ENCODE measurements around the gene SRGAP3.
A peak's percentile ranks its signal among the peaks of the same experiment; 100 is the strongest.

The SRGAP3 gene

DNA sequence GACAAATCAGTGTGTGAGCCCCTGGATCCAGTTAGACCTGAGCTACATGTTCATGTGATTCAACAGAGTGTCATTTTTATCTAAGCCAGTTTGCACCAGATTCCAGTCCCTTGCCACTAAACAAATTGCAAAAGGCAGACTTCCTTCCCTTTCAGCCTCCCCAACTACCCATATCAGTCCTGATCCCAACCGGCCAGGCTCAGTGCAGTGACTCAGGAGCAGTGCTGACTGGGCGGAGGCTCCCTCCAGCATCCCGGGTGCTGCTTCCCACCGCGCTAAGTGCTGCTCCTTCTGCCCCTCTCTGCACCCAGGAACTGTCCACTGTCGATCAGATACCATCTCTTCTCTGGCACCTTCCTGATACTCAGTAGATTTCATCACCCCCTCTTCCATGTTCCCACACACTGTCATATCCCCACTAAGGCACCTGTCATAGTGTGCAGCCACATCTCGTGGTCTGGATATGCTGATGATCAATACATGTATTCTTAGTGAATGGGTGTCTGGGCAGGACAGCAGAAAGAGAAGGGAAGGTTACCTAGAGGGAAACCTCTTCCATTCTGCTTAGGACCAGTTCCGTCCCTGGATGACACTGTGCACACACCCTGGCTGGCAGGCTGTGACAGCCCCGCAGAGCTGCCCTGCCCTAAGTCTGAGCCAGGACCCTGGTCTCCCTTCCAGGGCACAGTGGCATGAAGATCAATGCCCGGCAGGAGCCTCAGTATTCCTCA, 177.3 kb downstream of the SRGAP3 start:
- DNase-seq (ENCODE audit: low spot score) = no peak
- in situ Hi-C loops (cut with MboI; ENCODE audit: low sequenced_read_pairs, unreplicated experiment) = no loop called here
- TF ChIP-seq, protein P1, sequence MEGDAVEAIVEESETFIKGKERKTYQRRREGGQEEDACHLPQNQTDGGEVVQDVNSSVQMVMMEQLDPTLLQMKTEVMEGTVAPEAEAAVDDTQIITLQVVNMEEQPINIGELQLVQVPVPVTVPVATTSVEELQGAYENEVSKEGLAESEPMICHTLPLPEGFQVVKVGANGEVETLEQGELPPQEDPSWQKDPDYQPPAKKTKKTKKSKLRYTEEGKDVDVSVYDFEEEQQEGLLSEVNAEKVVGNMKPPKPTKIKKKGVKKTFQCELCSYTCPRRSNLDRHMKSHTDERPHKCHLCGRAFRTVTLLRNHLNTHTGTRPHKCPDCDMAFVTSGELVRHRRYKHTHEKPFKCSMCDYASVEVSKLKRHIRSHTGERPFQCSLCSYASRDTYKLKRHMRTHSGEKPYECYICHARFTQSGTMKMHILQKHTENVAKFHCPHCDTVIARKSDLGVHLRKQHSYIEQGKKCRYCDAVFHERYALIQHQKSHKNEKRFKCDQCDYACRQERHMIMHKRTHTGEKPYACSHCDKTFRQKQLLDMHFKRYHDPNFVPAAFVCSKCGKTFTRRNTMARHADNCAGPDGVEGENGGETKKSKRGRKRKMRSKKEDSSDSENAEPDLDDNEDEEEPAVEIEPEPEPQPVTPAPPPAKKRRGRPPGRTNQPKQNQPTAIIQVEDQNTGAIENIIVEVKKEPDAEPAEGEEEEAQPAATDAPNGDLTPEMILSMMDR (IDR thresholded peaks at IDR 0.05; ENCODE audit: borderline replicate concordance, control extremely low read depth, extremely low read depth, insufficient read depth, missing control alignments) = no peak

DNA sequence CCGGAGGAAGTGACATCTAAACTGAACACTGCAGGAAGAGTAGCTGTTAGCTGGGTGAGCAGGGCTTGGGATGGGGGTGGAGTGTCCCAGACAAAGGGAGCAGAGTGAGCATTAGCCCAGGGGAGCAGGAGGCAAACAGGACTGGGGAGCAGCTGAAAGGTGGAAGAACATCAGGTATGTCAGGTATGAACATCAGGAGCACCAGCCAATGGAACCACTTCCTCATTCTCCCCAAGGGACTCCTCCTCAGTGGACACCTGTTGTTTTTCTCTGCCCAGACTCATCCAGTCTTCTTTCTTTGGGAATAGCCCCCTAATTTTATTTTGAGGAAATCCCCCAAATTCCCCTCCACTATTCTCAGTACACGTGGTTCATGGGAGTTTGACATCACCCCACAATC, 178.5 kb downstream of the SRGAP3 start:
- in situ Hi-C loops (cut with MboI; ENCODE audit: low sequenced_read_pairs, unreplicated experiment) = no loop called here
- TF ChIP-seq, protein P1 (IDR thresholded peaks at IDR 0.05; ENCODE audit: borderline replicate concordance, control extremely low read depth, extremely low read depth, insufficient read depth, missing control alignments) = no peak
- no peak for DNase-seq (ENCODE audit: low spot score)

DNA sequence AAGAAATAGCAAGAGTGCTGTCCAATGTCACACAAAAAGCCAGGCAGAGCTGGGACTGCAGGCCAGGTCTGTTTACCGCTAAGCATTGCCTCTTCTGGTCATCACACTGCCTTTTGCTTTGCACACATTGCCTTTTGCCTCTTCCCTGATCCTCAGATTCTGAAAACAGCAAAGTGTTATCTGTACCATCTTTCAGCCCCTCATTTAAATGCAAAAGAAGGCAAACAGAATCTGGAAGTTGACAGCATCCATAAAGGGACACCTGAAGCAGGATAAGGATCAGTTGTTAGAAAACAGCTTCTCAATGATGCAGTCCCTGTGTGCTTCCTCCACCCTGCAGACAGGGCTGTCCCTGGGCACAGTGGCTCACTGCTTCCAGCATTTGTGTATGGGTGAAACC, 179.5 kb downstream of the SRGAP3 start:
- in situ Hi-C loops (cut with MboI; ENCODE audit: low sequenced_read_pairs, unreplicated experiment) = loop anchor here (5.0 kb wide), 1 partner anchor 88 kb away; no protein-coding TSS in a partner anchor
- no peak for DNase-seq (ENCODE audit: low spot score)
- TF ChIP-seq, protein P1 (IDR thresholded peaks at IDR 0.05; ENCODE audit: borderline replicate concordance, control extremely low read depth, extremely low read depth, insufficient read depth, missing control alignments) = no peak

DNA sequence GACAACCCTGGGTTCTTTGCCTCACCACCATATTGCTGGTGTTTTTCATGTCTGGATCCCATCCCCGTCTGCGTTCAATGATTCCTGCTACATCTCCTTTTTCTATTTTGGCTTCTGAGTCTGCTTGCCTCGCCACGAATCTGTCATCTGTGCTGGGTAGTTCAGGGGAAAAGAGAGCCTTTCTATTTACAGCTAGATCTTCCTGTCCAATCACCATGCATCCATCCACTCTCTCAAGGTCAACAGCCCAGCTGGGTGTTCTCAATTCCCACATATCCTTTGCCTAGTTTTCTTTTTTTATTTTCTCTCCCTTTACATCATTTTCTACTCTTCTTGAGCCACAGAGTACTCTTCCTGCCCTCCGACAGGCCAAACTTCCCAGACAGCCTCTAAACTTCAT, 181.4 kb downstream of the SRGAP3 start:
- in situ Hi-C loops (cut with MboI; ENCODE audit: low sequenced_read_pairs, unreplicated experiment) = loop anchor here (5.0 kb wide), 1 partner anchor 86 kb away; no protein-coding TSS in a partner anchor
- no peak for DNase-seq (ENCODE audit: low spot score)
- TF ChIP-seq, protein P1 (IDR thresholded peaks at IDR 0.05; ENCODE audit: borderline replicate concordance, control extremely low read depth, extremely low read depth, insufficient read depth, missing control alignments) = no peak

DNA sequence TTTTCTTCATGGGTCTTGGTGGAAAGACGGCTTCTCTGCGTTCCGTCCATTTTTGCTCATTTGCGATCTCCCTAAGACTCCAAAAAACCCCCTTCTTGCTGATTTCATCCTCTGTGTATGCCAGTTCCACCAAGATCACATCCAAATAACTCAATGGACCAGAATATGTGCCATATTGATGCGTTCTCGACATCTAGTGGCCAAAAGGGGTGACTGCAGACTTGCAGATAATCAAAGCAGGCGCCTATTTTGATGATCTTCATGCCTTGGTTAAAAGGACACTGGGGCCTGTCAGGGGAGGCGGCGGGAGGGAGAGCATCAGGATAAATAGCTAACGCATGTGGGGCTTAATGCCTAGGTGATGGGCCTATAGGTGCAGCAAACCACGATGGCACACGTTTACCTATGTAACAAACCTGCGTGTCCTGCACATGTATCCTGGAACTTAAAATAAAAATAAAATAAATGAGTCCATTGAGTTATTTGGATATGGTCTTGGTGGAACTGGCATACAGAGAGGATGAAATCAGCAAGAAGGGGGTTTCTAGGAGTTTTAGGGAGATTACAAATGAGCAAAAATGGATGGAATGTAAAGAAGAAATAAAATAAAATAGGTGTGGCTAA, 182.0 kb downstream of the SRGAP3 start:
- DNase-seq (ENCODE audit: low spot score) = peak; percentile 68
- in situ Hi-C loops (cut with MboI; ENCODE audit: low sequenced_read_pairs, unreplicated experiment) = loop anchor here (5.0 kb wide), 1 partner anchor 85 kb away; no protein-coding TSS in a partner anchor
- TF ChIP-seq, protein P1 (IDR thresholded peaks at IDR 0.05; ENCODE audit: borderline replicate concordance, control extremely low read depth, extremely low read depth, insufficient read depth, missing control alignments) = peak; percentile 70

DNA sequence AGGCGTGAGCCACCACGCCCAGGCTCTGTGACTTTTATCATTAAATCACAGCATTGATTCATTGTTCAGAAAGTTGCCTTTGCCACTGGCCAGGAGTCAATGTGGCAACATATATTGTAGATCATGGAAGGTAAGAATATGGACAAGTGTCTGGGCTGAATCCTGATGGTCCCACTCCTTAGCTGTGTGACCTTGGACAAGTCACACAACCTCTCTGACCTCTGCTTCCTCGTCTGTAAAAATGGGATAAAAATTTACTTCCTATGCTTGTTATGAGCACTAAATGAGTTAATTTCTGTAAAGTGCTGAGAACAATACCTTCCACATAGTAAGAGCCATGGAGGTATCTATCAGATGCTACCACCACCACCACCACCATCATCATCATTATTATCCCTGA, 182.7 kb downstream of the SRGAP3 start:
- in situ Hi-C loops (cut with MboI; ENCODE audit: low sequenced_read_pairs, unreplicated experiment) = loop anchor here (5.0 kb wide), 1 partner anchor 84 kb away; no protein-coding TSS in a partner anchor
- no peak for DNase-seq (ENCODE audit: low spot score)
- TF ChIP-seq, protein P1 (IDR thresholded peaks at IDR 0.05; ENCODE audit: borderline replicate concordance, control extremely low read depth, extremely low read depth, insufficient read depth, missing control alignments) = no peak

Measured in GM13976 (cell line).